GM12878 (cell line): ENCODE results near the gene B3GNT7. TPM values are rescaled to one million over a fixed set of nuclear protein-coding genes. Genes with fewer than 3 reads are reported as not detected.

Source experiments
- CBX5 ChIP-seq: sonication (generic); IDR thresholded peaks from 2 replicates; pipeline ENCODE4 v1.6.1; 2016; ENCODE audit warnings: low read depth, moderate library complexity, mild to moderate bottlenecking, inconsistent platforms
- EGR1 ChIP-seq, 2 experiments: IDR thresholded peaks; 1 replicate in 1 of 2; 2 replicates in 1 of 2; pipeline ENCODE4 v1.6.1; 2011 to 2012; ENCODE audit warnings: low read depth in 2 of 2, low read length in 2 of 2, borderline replicate concordance in 1 of 2, mild to moderate bottlenecking in 1 of 2, moderate library complexity in 1 of 2
- HDGF ChIP-seq: fragments of 450-650 bp; IDR thresholded peaks from 2 replicates; pipeline ENCODE4 v1.6.1; 2016; ENCODE audit warnings: antibody characterized with exemption
- IKZF2 ChIP-seq, 2 experiments: fragments of 450-650 bp; IDR thresholded peaks; 2 replicates each; pipeline ENCODE4 v1.6.1; 2017; ENCODE audit warnings: mild to moderate bottlenecking in 2 of 2, moderate library complexity in 2 of 2
- MXI1 ChIP-seq: fragments of 150-350 bp; IDR thresholded peaks from 2 replicates; pipeline ENCODE4 v1.6.1; 2011; ENCODE audit warnings: low read depth, mild to moderate bottlenecking, inconsistent platforms, low read length, improper control_type of control experiment
- NBN ChIP-seq: fragments of 450-650 bp; IDR thresholded peaks from 2 replicates; pipeline ENCODE4 v1.6.1; 2016
- NFYB ChIP-seq: IDR thresholded peaks from 2 replicates; pipeline ENCODE4 v1.6.1; 2011; ENCODE audit warnings: low read depth, mild to moderate bottlenecking, low read length, improper control_type of control experiment, moderate library complexity; ENCODE audit not compliant: insufficient read depth
- PML ChIP-seq: IDR thresholded peaks from 2 replicates; pipeline ENCODE4 v1.6.1; 2012; ENCODE audit warnings: low read length, inconsistent platforms
- SMC3 ChIP-seq: IDR thresholded peaks from 2 replicates; pipeline ENCODE4 v1.6.1; 2011; ENCODE audit warnings: low read length, improper control_type of control experiment, borderline replicate concordance
- STAT3 ChIP-seq: IDR thresholded peaks from 2 replicates; pipeline ENCODE4 v1.6.1; 2011; ENCODE audit warnings: low read depth, low read length, improper control_type of control experiment
- TCF12 ChIP-seq: IDR thresholded peaks from 2 replicates; pipeline ENCODE4 v1.6.1; 2011; ENCODE audit warnings: low read depth, mild to moderate bottlenecking, low read length
- polyA plus RNA-seq, 11 experiments: library from polyadenylated mRNA; depleted of rRNA in 4 of 11; unstranded in 6 of 11; stranded (reverse) in 5 of 11; fragments of >200 nt; fragmentation: Nextera tagmentation in 4 of 11; fragmentation: Illumina TruSeq in 1 of 11; extraction: Ambion mirVana in 4 of 11; extraction: Trizol in 1 of 11; gene quantifications; 1 replicate in 1 of 11; 2 replicates in 10 of 11; pipeline versions ENCODE4 v1.2.1 to v1.2.3, GENCODE V29; 2011 to 2016; ENCODE audit warnings: inconsistent platforms in 2 of 11, missing spikeins in 2 of 11, low read depth in 1 of 11
- total RNA-seq, 4 experiments: library from RNA; depleted of rRNA in 3 of 4; stranded (reverse); fragments of >200 nt in 3 of 4; fragmentation: Illumina TruSeq in 1 of 4; extraction: Trizol in 1 of 4; gene quantifications; 2 replicates each; pipeline versions ENCODE4 v1.2.1 to v1.2.3, GENCODE V29; 2013 to 2021
- TF ChIP-seq, protein P1 (sequence below): fragments of 450-650 bp; IDR thresholded peaks from 2 replicates; pipeline ENCODE4 v1.6.1; 2017; ENCODE audit warnings: low read depth, mild to moderate bottlenecking, moderate library complexity

The B3GNT7 gene
- total and polyA plus RNA-seq, 10 of the 15 experiments (the other 5 are each of a cell fraction or from before 2014, with no cell fraction given): 0.91 to 12.6 (median 3.7) TPM

GRCh38 chr2:231415029-231415428 is 19.5 kb downstream of the B3GNT7 start (continued):
- TF ChIP-seq, protein P1, sequence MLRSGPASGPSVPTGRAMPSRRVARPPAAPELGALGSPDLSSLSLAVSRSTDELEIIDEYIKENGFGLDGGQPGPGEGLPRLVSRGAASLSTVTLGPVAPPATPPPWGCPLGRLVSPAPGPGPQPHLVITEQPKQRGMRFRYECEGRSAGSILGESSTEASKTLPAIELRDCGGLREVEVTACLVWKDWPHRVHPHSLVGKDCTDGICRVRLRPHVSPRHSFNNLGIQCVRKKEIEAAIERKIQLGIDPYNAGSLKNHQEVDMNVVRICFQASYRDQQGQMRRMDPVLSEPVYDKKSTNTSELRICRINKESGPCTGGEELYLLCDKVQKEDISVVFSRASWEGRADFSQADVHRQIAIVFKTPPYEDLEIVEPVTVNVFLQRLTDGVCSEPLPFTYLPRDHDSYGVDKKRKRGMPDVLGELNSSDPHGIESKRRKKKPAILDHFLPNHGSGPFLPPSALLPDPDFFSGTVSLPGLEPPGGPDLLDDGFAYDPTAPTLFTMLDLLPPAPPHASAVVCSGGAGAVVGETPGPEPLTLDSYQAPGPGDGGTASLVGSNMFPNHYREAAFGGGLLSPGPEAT: no peak
- no peak for TF ChIP-seq PML
- TF ChIP-seq NFYB: no peak
- no peak for TF ChIP-seq IKZF2 (IDR thresholded peaks at IDR 0.05)
- no peak for TF ChIP-seq SMC3
- no peak for TF ChIP-seq CBX5
- no peak for TF ChIP-seq EGR1 (IDR thresholded peaks at IDR 0.05; ENCODE audit: borderline replicate concordance in 1 of 2, low read depth in 2 of 2, low read length in 2 of 2)
- TF ChIP-seq TCF12: no peak
- TF ChIP-seq NBN: no peak
- no peak for TF ChIP-seq MXI1
- no peak for TF ChIP-seq STAT3
- TF ChIP-seq HDGF: no peak
- TF ChIP-seq, all 136 proteins: peak for 0
